HG03159 (cell line): ENCODE measurements around the gene SLC2A13.

ENCODE experiments used
- ATAC-seq: cut with Tn5 transposase; IDR thresholded peaks from one replicate; pipeline ENCODE4 v1.9.1; 2021; ENCODE audit warnings: mild to moderate bottlenecking, moderate library complexity; ENCODE audit not compliant: unreplicated experiment

The SLC2A13 gene

DNA sequence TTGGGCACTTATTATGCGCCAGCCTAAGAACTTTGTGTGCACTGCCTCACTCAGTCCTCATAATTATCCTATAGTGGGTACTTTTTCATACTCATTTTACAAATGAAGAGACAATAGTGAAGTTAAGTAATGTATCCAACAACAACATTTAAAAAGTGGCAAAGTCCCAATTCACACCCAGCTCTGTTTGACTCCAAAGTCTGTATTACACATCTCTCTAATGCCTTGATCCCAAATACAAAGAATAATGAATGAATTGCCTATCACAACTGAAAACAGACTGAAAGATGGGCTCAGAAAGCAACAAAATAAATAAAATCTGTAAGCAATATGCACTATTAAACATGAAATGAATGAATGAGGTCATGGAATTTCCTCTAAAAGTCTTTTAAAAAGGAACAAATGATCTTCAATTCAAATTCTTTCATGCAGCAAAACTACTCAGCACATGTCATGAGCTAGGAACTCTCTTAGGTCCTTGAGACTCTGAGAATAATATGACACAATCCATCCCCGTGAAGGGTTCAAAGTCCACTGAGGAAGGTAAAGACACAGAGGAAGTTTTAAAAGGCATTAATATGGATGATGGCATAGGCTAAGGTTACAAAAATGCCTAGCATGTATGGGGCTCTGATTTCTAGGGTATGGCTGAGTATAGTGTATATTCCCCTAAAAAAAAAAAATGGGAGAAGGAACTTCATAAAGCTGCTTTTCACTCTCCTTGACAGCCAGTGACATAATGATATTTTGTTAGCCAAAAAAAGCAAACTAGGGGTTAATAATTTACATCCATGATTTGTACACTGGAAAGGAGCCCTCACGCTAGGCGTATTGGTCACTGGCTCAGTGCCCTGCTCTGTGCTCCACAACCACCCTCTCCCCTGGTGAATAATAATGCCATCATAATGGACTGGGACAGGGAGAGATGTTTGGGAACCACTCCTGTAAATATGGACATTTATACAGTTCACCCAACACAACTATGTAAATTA is 103.4 kb downstream of the SLC2A13 start:
- no peak for ATAC-seq

DNA sequence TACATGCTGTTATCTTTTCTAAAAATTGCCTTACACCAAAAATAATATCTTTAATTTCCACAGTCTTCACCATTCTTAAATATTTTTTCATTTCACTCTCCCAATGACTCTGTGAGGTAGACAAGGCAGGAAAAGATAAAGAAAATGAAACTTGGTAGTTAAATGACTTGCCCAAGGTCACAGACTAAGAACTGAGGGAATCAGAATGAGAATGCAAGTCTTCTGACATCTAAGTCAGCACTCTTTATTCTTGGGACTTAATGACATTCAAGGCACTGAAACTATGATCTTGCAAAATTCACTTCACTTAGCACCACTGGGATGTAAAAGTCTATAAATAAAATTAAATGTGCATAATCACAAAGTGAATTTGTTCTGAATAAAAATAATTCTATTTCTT is 104.5 kb downstream of the SLC2A13 start:
- ATAC-seq: no peak

DNA sequence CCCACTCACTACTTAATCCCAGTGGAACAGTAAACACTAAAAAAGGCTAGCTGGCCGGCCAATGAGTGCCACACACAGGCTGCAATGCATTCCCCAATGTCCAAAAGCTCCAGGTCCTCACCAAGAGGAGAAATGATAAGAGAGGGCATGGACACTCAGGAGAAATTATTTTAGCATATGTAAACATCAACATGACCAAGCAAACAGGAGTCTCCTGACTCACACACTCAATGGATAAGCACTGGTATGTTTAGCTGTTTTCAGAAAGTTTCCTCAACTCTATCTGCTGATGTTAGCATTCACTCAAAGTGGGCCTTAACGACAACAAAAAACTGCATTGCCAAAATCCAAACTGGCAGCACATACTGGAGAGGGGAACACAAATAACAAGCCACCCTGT is 105.0 kb downstream of the SLC2A13 start:
- ATAC-seq: no peak

DNA sequence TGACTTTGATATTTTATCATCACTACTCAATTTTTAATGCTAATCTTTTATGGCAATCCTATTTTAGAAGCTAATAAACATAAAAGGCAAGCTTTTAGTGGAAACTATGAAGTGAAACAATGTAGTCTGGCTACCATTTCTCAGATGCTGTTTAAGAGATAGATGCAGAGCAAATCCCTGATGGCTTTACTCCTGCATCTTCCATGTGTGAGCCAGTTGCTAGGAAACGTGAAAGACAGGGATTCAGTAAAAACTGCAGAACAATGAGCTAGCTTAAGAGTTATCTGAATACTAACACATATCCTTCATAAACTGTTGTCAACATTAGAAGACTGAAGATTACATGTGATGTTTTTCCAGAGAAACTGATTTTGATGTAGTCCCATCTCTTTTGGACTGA is 112.6 kb downstream of the SLC2A13 start:
- ATAC-seq: no peak

DNA sequence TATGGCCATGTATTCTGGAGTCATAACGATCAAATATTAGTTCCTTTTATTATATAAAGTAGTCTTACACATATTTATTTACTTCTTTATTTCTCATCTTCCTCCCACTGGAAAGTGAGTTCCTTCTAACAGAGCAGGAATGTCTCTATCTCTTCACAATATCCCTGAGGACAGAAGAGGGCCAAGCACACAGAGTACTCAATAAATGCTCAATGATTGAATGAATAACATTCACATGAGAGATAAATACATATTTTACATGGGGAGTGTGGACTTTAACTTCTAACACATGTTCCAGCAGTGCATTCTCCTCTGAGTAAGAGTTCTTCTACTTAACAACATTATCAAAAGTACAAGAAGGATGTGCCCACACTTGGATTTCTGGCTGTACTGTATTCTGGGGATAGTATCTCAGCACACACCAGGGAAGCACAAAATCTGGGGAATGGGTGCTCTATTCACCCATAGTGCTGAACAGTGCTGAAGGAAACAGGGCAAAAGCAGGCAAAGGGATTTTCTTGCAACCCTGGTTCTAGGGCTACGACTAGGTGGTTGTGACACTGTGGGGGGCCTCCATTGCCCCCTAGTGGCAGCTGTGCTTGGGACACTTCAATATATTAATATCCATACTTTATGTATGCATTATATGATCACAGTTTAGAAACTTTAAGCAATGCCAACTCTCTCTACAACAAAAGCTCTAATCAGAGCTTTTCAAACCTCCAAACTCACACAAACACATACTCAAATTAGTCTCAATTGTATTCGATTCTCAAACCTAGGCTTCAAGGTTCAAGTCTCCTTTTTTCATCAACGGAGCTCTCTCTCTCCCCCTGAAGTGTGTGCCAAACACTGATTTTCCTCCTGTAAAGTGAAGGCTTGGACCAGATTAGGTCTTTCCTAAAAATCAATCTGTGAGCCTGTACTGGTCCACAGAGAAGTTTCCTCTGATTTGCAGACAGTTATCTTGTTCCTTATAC is 115.5 kb downstream of the SLC2A13 start:
- peak; percentile 97 for ATAC-seq

DNA sequence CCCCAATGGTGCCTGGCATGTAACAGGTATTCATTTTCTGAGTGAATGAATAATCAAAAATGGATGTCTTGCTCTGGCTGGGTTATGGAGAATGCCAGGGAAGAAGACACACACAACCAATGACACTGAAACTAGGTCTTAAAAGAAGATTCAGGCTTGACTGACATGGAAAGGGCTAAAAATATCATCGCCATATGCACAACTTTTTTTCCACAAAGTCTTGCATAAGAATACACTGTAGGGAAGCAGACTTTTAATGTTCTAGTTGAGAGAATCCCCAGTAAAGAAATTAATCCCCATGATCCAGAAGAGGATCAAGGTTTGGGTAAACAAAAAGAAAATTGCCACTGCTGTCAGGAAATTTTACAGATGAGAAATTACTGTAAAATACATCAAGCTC is 116.4 kb downstream of the SLC2A13 start:
- no peak for ATAC-seq

DNA sequence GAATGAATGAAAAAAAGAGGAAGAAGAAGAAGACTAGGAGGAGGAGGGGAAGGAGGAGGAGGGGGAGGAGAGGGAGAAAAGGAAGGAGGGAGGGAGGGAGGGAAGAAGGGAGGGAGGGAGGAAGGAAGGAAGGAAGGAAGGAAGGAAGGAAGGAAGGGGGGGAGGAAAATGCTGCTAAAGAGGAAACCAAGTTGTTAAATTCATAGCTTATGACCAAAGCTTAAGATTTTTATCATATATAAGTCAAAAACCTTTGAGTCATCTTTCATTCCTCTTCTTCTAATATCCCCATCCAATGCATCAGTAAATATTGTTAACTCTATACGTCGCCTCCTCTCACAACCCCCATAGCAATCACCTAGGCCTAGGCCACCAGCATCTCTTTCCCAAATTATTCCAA is 117.3 kb downstream of the SLC2A13 start:
- ATAC-seq: no peak

DNA sequence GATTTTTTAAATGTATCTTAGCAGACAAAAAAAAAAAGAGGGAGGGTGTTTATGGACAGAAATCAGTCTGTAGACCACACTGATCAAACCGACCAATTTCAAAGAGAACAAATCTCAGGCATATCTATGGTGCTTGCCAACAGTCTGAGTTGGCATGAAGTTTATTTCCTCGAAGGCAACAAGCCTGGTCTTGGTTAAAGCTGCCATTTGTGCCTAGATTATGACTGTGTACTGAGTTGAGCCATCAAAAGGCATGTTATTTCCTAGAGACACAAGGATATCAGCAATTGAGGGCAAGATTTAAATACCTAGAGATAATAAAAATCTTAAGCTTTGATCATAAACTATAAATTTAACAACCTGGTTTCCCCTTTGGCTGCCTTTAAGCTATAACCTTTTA is 119.2 kb downstream of the SLC2A13 start:
- no peak for ATAC-seq

DNA sequence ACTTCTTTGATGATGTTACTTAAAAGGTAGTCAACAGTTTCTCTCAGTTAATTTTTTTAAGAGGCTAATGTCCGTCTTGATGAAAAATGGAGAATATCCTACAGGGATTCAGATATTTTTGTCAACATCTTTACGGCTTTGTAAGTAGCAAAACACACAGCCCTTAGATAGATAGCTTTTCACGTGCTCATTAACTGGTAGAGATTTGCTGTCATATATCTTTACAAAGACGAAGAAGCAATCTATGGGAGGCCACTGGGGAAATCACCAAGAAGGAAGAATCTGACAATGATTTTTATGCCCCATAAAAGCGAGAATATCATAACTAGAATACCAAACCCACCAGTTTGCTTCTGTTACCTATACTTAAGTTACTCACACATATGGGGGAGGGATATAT is 121.2 kb downstream of the SLC2A13 start:
- no peak for ATAC-seq

DNA sequence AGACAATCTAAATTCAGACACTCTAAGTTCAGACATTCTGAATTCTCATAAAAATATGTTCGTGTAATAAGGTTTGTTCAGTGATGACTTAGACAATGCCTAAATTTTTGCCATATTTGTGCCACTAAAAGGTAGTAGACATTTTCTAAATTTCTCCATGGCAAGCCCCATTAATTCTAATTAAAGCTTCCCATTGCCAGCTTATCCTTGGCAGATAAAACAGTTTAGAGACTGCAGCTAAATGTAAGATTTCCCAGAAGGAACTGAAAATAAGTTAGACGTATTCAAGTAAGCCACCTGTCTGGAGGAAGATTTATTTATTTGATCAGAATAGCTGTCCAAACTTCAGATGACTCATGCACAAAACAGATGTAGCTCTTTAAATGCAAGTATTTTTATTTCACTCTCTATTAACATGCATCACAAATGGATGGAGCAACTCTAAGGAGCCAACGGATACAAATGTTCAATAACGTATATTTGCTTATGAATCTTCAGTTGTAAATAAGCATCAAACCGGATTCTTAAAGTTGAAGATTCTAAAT is 130.4 kb downstream of the SLC2A13 start:
- no peak for ATAC-seq

DNA sequence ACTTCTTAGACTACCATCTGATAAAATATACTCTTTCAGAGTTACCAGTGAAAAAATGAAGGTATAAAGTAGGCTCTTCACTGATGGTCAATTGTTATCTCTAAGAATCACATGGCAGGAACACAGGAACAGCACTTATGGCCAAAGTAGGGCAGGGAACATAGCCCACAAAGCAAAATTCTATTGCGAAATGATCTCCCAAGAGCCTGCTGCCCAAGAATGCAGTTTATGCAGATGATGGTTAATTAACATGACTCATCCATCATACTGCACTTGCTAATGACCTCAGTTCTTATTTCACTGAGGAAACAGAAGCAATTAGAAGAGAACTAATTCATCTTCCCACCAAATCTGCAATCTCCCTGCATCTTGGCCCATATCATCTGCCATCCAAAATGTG is 133.8 kb downstream of the SLC2A13 start:
- ATAC-seq: no peak

DNA sequence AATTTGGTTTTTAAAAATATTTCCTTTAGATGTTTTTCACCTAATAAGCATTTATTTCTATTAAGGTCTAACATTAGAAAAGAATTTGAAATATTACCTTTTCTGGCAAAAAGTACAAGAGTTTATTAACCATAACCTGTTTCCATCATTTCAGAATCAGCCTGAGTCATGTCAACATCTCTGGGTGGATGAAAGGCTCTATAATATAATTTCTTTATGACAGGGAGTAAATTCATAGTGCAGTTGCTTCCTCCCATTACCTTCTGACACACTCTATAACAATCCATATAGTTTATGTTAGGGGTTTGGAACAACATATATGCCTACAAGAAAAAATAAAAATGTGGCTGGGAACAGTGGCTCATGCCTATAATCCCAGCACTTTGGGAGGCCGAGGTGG is 134.5 kb downstream of the SLC2A13 start:
- ATAC-seq: no peak

DNA sequence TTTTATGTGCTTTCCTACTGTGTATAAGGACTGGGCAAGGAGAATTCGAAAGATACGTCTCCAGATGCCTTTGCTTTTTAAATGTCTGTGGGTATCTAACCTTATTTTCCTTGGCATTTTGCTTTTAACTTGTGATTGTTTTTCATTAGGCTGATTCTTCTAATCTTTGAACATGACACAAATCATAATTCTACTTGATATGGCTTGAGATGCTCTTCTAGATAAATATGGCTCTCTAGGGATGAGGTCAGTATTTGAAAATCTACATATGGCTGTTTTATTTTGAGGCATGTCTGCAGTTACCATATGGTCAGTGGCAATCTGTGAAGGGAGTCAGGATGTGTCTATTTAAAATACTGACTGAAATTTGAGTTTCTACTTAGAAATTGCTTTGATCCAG is 139.2 kb downstream of the SLC2A13 start:
- no peak for ATAC-seq

DNA sequence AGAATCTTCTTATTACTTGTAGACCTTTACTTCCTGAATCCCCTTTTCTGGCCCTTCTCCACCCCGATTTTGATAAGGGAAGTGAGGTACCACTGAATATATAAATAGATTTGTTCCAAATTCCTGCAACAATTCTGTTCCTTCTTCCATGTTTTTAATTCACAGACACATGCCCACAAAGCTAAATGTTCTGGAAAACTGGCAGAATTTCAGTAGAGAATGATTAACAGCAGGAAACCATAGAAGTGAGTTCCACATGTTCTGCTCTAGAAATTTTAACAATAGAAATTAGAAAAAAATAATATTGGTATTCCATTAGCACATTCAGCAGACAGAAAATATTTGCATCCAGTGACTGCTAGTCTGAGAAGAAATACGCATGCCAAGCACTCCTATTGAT is 139.6 kb downstream of the SLC2A13 start:
- no peak for ATAC-seq

DNA sequence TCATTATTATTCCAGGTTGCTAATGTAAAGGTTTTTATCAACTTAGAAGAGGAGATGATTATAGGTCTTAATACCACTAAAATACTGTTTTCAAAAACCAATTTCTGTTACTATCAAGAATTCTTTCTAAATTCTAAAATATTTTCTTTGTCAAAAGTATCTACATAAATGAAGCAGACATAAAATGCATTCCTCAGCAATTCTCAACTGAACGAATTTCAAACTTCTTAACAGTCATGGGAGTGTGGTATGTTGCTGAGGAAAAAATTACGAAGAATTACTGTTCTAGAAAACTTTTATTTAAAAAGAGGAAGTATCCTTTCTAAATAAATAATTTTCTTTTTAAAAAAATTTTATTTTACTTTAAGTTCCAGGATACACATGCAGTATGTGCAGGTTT is 146.4 kb downstream of the SLC2A13 start:
- no peak for ATAC-seq

DNA sequence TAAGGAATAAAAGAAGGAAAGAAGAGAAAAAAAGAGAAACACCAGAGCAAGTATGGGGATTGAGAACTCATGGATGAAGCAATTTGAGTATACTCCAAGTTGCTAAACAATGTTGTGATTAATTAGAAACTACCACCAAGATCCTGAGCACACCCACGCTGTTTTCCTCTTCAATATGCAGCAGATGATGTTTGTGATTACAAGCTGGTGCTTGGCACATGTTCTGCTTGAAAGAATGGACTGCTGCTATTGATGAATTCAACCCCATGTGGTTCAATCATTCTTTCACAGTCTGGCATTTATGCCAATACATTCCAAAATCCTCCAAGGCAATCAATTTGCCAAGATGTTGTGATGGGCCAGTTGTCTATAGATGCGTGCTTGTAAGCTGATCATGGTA is 146.8 kb downstream of the SLC2A13 start:
- ATAC-seq: no peak

DNA sequence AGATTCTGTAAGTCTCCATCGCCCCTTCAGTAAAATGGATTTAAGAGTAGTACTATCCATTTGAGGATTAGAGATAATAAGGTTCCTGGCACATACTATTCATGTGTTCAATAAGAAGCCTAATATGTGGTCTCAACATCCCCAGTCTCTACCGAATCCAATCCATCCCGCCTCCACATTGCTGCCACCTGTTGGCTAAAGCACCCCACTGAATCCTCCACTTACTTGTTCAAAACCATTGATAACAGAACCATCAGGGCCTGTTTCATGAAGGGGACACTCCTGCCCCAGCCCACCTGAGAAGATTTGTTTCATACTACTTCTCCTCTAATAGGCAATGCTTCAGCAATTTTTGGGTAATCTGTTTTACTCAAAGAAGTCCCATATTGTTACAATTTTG is 147.5 kb downstream of the SLC2A13 start:
- ATAC-seq: no peak

DNA sequence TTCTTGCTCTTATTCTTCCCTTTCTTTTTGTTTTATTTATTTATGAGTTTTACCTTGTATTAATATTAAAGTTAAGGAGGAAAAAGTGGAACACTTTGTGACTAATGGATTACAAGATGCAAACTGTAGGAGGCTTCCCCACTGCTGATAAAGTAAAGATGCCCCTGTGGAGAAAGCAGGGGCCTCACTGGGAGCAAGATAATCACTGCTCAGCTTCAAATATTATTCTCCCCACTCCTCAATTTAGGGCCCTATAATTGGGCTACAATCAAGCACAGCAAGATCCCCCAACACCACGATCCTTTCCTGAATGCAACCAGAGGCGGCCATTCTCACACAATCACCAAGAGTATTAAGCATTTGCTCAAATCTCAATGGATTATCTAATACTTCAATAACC is 149.2 kb downstream of the SLC2A13 start:
- no peak for ATAC-seq

DNA sequence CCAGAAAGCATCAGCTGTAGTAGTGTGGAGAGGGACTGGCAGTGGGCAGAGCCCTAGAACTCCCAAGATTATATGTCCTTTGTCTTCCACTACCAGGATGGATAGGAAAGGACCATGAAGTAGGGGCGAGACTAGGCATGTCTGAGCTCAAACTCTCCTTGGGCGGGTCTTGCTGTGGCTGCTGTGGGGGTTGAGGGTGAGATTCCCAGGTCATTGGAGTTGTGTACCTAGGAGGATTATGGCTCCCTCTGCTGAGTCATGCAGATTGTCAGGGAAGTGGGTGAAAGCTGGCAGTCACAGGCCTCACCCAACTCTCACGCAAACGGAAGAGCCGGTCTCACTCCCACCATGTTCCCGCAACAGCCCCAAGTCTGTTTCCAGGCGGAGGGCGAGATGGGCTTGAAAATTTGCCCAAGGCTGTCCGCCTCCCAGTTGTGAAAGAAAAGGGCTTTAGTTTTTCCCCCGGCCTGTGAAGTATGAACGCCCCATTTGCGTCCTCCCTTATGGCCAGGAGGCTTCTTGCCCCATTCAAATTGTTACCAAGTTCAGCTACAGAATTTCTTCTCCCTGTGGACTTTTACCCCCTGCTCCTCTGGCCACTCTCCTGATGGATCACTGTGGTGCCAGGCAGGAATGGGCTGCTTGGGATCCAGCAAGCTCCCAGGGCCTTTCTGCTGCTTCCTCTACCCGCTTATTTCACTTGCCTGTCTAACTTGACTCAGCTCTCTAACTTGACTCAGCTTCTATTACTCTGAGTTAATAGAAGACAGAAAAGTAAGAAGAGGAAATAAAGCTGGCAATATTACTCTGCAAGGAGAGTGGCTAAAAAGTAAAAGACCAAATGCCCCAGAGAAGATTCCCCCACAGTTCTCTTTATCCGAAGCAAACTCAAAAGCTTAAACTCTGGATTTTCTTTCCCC is 159.3 kb downstream of the SLC2A13 start:
- ATAC-seq: no peak

DNA sequence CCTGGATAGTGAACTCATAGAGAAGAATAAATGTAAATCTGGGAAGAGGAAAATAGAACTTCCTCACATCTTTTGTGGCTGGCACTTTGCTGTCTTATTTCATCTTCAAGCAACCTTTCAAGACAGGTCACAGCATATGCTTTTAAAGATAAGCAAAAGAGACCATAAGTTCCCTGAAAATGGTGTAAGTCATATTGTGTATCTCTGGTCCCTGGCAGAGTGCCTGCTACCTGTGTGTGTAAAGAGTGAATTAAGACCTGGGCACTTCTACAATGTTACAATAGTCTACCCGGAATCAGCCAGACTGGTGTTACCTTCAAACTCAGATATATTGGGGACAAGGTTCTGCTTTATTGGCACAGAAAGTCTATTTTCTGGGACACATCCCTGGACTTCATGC is 168.8 kb downstream of the SLC2A13 start:
- ATAC-seq: no peak
